ACC112 (cell line): ENCODE measurements around the gene ATP8B4.
"Not testable (repeated sequence)": the region's sequence is repeated elsewhere in the genome, so short reads cannot be mapped to it uniquely, and the experiment has no call there.

Source experiments
- H2AFZ ChIP-seq: fragments of 200-600 bp; sonication (generic); one replicate; pipeline ENCODE4 v1.6.0; 2017; ENCODE audit warnings: antibody characterized with exemption, low read length; ENCODE audit not compliant: unreplicated experiment
- H3K27ac ChIP-seq: fragments of 200-600 bp; sonication (generic); 2 replicates; pipeline ENCODE4 v1.5.1; 2014; ENCODE audit warnings: low read depth, mild to moderate bottlenecking, antibody characterized with exemption, low read length, moderate library complexity
- H3K27me3 ChIP-seq: fragments of 200-600 bp; sonication (generic); 2 replicates; pipeline ENCODE4 v1.6.1; 2014; ENCODE audit warnings: mild to moderate bottlenecking, antibody characterized with exemption, low read length, moderate library complexity, mixed read lengths; ENCODE audit not compliant: insufficient read depth
- H3K36me3 ChIP-seq: fragments of 200-600 bp; sonication (generic); 2 replicates; pipeline ENCODE4 v1.6.1; 2016; ENCODE audit warnings: mild to moderate bottlenecking, antibody characterized with exemption, low read length, moderate library complexity, mixed read lengths; ENCODE audit not compliant: insufficient read depth
- H3K4me1 ChIP-seq: fragments of 200-600 bp; sonication (generic); one replicate; pipeline ENCODE4 v1.6.1; 2016; ENCODE audit warnings: low read length, mixed read lengths; ENCODE audit not compliant: insufficient read depth, unreplicated experiment, control insufficient read depth
- H3K4me3 ChIP-seq: fragments of 200-600 bp; sonication (generic); 2 replicates; pipeline ENCODE4 v1.5.1; 2014; ENCODE audit warnings: mild to moderate bottlenecking, low read depth, low read length
- H3K79me2 ChIP-seq: fragments of 200-600 bp; sonication (generic); one replicate; pipeline ENCODE4 v1.6.0; 2016; ENCODE audit warnings: low read length; ENCODE audit not compliant: control insufficient read depth, unreplicated experiment, insufficient read depth

Gene ATP8B4

DNA sequence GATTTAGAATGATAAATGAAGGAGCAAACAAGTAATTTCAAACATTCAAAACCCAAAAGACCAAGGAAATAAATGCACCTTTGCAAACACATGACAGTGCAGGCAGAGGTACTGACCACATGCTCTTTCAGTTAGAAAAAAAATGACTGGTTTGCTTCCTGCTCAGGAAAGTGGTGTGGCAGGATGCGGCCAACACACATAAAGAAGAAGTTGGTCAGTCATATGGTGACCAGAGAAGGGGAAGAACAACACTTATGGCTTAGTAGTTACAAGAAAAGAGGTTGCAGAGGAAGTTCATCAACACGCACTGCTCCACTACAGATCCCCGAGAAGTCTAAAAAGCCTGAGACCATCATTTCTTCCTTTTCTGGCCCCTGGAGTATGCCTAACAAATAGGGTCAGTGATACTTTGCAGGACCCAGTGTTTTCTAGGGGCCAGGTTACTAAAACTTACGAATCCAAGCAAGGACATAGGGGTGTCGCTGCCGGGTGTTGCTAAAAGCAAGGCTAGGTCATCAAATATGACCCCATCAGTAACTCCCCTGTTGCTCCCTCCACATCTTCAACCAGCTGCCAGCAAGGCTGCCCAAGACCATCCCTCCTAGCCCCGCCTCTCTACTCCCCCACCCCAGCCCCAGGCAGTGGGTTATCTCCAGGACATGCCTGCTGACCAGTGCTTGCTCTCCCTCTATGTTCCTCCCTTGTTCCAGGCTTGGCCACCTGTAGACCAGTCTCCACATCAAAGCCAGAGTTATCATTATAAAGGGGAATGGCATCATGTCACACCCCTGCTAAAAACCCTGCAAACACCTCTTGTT is 11.2 kb downstream of the ATP8B4 start:
- Histone ChIP-seq H3K36me3 (no peaks in the 10 kb centered on the region), H3K4me1 (peaks cover 10% of the 10 kb centered on the region), H3K4me3 (no peak overlapping the region), H3K79me2 (no peaks in the 10 kb centered on the region), H2AFZ (no peak overlapping the region), H3K27me3 (no peaks in the 10 kb centered on the region), H3K27ac (no peak overlapping the region)

DNA sequence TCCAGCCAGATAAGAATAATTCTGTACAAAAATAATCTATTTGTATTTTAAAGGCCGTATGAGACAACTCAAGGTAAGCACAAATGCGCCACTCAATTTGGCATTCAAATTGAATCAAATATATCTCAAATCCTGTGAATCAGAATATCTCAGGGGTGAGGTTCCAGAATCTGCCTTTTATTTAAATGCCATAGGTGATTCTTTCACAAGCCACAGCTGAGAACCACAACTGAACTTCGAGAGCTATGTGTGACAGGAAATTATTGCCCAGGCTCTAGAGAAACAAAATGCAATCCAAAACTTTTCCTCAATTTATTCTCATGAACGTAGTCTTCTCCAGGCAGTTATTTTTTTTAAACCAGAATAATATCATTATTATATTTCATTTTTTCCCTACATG is 11.9 kb downstream of the ATP8B4 start:
- H2AFZ ChIP-seq, result no peak overlapping the region
- peaks cover 10% of the 10 kb centered on the region for H3K4me1 ChIP-seq
- H3K79me2 ChIP-seq, result no peaks in the 10 kb centered on the region
- H3K27ac ChIP-seq, result no peak overlapping the region
- H3K27me3 ChIP-seq, result no peaks in the 10 kb centered on the region
- no peak overlapping the region for H3K4me3 ChIP-seq
- H3K36me3 ChIP-seq, result no peaks in the 10 kb centered on the region

DNA sequence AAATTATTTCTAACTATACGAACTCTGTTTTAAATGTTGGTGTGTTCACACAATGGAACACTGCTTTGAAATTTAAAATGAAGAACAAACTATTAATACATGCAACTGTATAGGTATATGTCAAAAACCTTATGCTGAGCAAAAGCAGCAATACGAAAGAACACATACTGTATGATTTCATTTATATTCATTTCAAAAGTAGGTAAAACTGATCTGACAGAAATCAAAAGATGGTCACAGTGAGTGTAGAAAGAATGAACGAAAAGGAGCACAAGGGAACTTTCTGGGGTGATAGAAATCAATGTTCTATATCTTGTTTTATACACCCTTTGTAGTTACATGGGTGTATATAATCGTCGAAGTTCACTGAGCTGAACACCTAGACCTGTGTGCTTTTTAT is 12.6 kb downstream of the ATP8B4 start:
- Histone ChIP-seq H3K36me3 (no peaks in the 10 kb centered on the region), H2AFZ (no peak overlapping the region), H3K27ac (no peak overlapping the region)

DNA sequence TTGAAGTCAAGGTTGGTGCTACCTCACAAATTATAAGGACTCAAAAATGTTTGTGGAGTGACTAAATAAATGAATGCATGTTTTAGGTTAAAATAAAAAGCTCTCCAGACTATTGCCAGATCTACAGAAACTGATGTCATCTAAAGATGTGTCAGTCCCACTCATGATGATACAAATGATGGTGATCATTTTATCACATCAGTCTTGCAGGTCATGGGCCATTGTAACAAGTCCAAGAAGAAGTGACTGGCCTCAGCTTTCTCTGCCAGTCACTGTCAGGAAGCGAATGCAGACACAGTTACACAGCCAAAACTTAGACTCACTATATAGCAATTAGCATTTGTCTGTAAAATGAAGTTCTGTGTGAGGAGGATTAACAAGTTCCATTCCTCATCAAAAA is 18.5 kb downstream of the ATP8B4 start:
- H3K27me3 ChIP-seq, result no peaks in the 10 kb centered on the region
- H3K4me1 ChIP-seq, result no peaks in the 10 kb centered on the region
- no peak overlapping the region for H3K27ac ChIP-seq
- H3K79me2 ChIP-seq, result no peaks in the 10 kb centered on the region
- no peak overlapping the region for H3K4me3 ChIP-seq
- H2AFZ ChIP-seq, result no peak overlapping the region
- no peaks in the 10 kb centered on the region for H3K36me3 ChIP-seq

More for the DNA sequence above, 12.6 kb downstream of the ATP8B4 start:
- H3K4me3 ChIP-seq, result no peak overlapping the region
- peaks cover 10% of the 10 kb centered on the region for H3K4me1 ChIP-seq
- H3K79me2 ChIP-seq, result no peaks in the 10 kb centered on the region
- H3K27me3 ChIP-seq, result no peaks in the 10 kb centered on the region

DNA sequence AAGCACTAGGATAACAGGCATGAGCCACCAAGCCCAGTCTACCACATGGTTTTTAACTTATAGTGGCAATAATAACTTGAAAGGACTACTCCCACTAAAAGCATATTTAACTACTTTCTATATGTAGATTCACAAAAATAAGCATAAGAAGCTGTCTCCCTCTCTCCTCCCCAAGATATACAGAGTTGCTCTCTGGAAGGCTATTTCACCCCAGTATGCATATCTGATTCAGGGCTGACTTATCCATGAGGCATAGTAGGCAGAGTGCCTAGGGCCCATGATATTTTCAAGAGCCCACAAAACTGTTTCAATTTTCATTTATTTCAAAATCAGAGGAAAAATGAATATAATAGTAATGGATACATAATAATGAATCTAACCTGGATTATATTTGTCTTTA is 20.5 kb downstream of the ATP8B4 start:
- H2AFZ ChIP-seq, result no peak overlapping the region
- no peak overlapping the region for H3K4me3 ChIP-seq
- no peaks in the 10 kb centered on the region for H3K79me2 ChIP-seq
- H3K27me3 ChIP-seq, result no peaks in the 10 kb centered on the region
- no peaks in the 10 kb centered on the region for H3K36me3 ChIP-seq
- no peaks in the 10 kb centered on the region for H3K4me1 ChIP-seq
- no peak overlapping the region for H3K27ac ChIP-seq

DNA sequence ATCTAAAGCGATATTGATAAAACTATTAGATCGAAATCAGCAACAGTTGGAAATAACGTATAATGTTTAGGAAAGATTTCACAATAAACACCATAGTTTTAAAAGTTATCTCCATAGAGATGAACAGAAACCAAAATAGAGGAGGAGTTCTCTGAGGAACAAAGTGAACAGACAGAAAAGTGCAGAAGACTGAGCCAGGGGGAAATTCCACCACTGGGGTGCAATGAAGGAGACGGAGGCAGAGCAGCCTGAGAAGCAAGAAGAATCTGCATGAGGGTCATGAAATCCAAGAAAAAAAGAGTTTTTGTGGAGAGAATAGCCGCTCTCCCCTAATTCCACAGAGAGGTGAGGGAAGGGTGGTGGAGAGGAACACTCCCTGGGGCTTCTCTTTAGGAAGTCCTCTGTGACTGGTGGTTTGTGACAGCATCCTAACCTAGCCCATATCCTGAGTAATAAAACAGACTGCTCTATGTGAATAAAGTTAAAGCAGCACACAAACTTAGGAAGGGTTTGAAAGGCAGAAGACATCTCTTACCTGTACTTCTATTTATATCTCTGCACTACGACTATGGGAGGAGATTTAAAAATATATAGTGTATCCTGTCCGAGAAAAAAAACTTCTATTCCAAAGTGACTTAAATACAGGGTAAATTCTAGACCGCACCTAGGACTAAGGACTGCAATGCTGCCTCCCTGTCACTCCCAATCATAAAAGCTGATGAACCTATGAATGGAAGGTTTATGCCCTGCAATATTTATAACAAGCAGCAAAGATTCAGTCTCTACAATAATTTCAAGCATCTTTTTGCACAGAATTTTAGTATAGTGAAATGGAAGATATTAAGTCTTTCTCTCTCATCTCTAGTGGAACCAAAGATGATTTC is 22.9 kb downstream of the ATP8B4 start:
- H2AFZ ChIP-seq, result no peak overlapping the region
- H3K4me3 ChIP-seq, result no peak overlapping the region
- H3K27ac ChIP-seq, result no peak overlapping the region
- H3K27me3 ChIP-seq, result no peaks in the 10 kb centered on the region
- H3K36me3 ChIP-seq, result no peaks in the 10 kb centered on the region
- no peaks in the 10 kb centered on the region for H3K4me1 ChIP-seq
- no peaks in the 10 kb centered on the region for H3K79me2 ChIP-seq

DNA sequence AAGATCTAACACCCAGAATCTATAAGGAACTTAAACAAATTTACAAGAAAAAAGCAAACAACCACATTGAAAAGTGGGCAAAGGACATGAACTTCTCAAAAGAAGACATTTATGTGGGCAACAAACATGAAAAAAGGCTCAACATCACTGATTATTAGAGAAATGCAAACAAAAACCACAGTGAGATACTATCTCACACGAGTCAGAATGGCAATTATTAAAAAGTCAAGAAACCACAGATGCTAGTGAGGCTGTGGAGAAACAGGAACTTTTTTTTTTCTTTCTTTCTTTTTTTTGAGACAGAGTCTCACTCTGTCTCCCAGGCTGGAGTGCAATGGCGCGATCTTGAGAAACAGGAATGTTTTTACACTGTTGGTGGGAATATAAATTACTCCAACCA is 29.6 kb downstream of the ATP8B4 start:
- not testable (repeated sequence) for H3K4me1 ChIP-seq, H3K27ac ChIP-seq, H3K27me3 ChIP-seq, H2AFZ ChIP-seq, H3K4me3 ChIP-seq, H3K36me3 ChIP-seq, H3K79me2 ChIP-seq

DNA sequence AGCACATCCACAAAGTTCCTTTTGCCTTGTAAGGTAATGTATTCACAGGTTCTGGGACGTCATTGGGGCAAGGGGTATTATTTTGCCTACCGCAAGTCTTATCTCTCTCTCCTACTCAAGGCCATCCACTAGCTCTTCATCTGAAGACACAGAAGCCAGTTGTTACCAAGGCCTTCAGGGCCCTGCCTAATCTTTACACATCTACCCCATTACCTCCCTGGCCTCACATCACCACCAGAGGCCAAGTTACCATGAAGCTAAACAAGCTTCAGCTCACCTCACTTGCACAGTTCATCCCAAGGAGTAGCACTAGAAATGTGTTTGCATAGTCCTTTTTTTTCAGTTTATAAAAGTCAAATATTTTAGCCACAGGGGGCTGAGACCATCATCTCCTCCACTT is 34.1 kb downstream of the ATP8B4 start:
- H3K79me2 ChIP-seq, result no peaks in the 10 kb centered on the region
- H3K27ac ChIP-seq, result no peak overlapping the region
- H2AFZ ChIP-seq, result no peak overlapping the region
- no peaks in the 10 kb centered on the region for H3K4me1 ChIP-seq
- H3K4me3 ChIP-seq, result no peak overlapping the region
- H3K27me3 ChIP-seq, result no peaks in the 10 kb centered on the region
- H3K36me3 ChIP-seq, result no peaks in the 10 kb centered on the region

DNA sequence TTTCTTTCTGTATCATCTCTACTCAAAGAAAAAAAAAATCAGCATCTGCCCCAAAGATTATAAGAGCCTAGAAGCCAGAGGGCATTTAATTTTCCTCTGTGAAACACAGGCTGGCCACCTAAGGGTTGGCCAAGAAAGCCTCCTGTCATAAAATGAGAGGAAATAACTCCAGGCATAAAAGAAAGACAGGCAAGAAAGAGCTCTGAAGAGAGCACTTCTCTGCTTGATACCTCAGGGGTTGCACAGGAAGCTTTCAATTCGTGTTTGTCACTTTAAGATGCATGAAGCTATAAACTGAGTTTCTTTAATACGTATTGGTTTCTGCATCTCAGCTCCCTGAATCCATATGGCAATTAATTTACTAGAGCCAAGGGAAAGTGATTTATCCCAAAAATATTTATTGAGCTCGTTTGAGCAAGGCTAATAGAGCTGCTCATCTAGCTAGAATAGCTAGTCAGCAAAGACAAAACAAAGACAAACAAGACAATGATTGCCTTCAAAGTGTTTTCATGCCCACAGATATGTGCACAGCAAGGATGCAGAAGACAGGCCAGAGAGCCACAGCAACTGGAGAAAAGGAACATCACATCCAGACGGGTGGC is 35.5 kb downstream of the ATP8B4 start:
- Histone ChIP-seq H2AFZ (no peak overlapping the region), H3K27ac (no peak overlapping the region), H3K4me3 (no peak overlapping the region)

DNA sequence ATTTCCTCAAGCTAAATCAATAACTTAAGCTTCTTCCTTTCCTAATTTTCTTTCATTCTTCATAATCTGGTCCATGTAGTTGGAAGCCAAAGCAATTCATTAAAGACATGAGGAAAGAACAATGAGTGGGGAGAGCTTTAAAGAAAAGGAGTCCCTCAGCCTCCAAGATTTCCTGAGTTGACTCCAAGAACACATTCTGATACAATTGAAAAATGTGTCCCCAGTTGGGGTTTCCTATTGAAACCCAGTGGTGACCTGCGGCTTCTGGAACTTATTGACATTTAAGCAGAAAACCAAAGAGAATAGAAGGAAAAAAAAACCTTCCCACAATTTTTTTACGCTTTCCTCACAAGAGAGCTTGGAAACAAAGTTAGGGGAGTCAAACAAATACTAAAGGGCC is 37.0 kb downstream of the ATP8B4 start:
- H3K27me3 ChIP-seq, result no peaks in the 10 kb centered on the region

More for the DNA sequence above, 35.5 kb downstream of the ATP8B4 start:
- no peaks in the 10 kb centered on the region for H3K36me3 ChIP-seq
- no peaks in the 10 kb centered on the region for H3K27me3 ChIP-seq
- no peaks in the 10 kb centered on the region for H3K79me2 ChIP-seq
- H3K4me1 ChIP-seq, result no peaks in the 10 kb centered on the region

More for the DNA sequence above, 37.0 kb downstream of the ATP8B4 start:
- Histone ChIP-seq H3K27ac (no peak overlapping the region), H3K4me3 (no peak overlapping the region), H3K4me1 (no peaks in the 10 kb centered on the region), H3K36me3 (no peaks in the 10 kb centered on the region), H2AFZ (no peak overlapping the region), H3K79me2 (no peaks in the 10 kb centered on the region)
